Measurements from ENCODE around the gene CPXM2.

Gene CPXM2

GRCh38 chr10:123840714-123841113 is 50.9 kb downstream of the CPXM2 start:
- no peak for TF ChIP-seq MAX (IDR thresholded peaks at IDR 0.05)
- TF ChIP-seq RAD21 (IDR thresholded peaks at IDR 0.05; ENCODE audit: low read depth) = no peak
- TF ChIP-seq CEBPB (IDR thresholded peaks at IDR 0.05) = no peak

DNA sequence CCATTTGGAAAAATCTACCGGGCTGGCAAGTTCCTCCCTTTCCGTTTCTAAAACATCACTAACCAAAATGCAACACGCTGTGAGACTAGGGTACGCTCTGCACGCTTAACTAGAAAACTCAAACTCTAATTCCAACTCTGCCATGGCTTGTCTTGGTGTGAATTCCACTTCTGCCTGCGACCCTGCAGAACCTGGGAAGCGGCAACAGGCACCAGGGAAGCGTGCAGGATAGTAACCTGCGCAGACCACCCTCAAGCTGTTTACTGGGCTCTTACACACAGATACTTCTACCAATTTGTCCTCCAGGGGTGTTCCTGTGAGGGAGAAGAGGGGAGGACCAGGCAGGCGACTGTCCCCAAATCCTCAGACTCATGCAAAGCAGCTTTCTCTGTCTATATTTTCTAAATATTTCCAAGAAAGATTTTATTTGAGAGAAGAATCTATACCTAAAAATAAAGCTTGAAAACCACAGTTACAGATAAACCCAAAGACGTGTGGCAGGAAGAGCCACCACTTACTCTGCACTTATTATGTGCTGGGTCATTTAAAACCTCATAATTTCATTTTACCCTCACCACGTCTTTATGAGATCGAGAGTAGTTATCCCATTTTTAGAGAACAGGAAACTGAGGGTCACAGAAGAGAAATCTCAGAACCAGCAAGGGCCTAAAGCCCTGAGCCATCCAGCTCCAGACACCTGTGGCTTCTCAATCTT is 52.9 kb downstream of the CPXM2 start:
- TF ChIP-seq ZBTB7A (IDR thresholded peaks at IDR 0.05; ENCODE audit: low read depth) (no peak), NFIC (IDR thresholded peaks at IDR 0.05) (no peak), EGR1 (IDR thresholded peaks at IDR 0.05) (no peak), FOXM1 (IDR thresholded peaks at IDR 0.05; ENCODE audit: borderline replicate concordance, low read depth) (no peak), RAD21 (IDR thresholded peaks at IDR 0.05; ENCODE audit: low read depth) (no peak), CEBPB (IDR thresholded peaks at IDR 0.05) (no peak), CREB1 (IDR thresholded peaks at IDR 0.05; ENCODE audit: low read depth) (no peak), USF1 (IDR thresholded peaks at IDR 0.05) (no peak), TCF12 (IDR thresholded peaks at IDR 0.05; ENCODE audit: low read depth) (no peak)

- TF ChIP-seq TCF12 (IDR thresholded peaks at IDR 0.05; ENCODE audit: low read depth) (no peak), RAD21 (IDR thresholded peaks at IDR 0.05; ENCODE audit: low read depth) (no peak), NFIC (IDR thresholded peaks at IDR 0.05) (no peak), CEBPB (IDR thresholded peaks at IDR 0.05) (no peak), EGR1 (IDR thresholded peaks at IDR 0.05) (no peak), FOXM1 (IDR thresholded peaks at IDR 0.05; ENCODE audit: borderline replicate concordance, low read depth) (no peak), CREB1 (IDR thresholded peaks at IDR 0.05; ENCODE audit: low read depth) (no peak)
Measured at GRCh38 chr10:123837756-123838155, 53.9 kb downstream of the CPXM2 start.

- TF ChIP-seq NFIC (IDR thresholded peaks at IDR 0.05) = no peak
- no peak for TF ChIP-seq EP300 (IDR thresholded peaks at IDR 0.05; ENCODE audit: borderline replicate concordance)
- TF ChIP-seq, protein P1, sequence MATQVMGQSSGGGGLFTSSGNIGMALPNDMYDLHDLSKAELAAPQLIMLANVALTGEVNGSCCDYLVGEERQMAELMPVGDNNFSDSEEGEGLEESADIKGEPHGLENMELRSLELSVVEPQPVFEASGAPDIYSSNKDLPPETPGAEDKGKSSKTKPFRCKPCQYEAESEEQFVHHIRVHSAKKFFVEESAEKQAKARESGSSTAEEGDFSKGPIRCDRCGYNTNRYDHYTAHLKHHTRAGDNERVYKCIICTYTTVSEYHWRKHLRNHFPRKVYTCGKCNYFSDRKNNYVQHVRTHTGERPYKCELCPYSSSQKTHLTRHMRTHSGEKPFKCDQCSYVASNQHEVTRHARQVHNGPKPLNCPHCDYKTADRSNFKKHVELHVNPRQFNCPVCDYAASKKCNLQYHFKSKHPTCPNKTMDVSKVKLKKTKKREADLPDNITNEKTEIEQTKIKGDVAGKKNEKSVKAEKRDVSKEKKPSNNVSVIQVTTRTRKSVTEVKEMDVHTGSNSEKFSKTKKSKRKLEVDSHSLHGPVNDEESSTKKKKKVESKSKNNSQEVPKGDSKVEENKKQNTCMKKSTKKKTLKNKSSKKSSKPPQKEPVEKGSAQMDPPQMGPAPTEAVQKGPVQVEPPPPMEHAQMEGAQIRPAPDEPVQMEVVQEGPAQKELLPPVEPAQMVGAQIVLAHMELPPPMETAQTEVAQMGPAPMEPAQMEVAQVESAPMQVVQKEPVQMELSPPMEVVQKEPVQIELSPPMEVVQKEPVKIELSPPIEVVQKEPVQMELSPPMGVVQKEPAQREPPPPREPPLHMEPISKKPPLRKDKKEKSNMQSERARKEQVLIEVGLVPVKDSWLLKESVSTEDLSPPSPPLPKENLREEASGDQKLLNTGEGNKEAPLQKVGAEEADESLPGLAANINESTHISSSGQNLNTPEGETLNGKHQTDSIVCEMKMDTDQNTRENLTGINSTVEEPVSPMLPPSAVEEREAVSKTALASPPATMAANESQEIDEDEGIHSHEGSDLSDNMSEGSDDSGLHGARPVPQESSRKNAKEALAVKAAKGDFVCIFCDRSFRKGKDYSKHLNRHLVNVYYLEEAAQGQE (IDR thresholded peaks at IDR 0.05; ENCODE audit: low read depth) = no peak
- no peak for TF ChIP-seq ZBTB7A (IDR thresholded peaks at IDR 0.05; ENCODE audit: low read depth)
- TF ChIP-seq YY1 (IDR thresholded peaks at IDR 0.05; ENCODE audit: low read depth) = no peak
- TF ChIP-seq TCF12 (IDR thresholded peaks at IDR 0.05; ENCODE audit: low read depth) = no peak
Measured at GRCh38 chr10:123836418-123837145, 55.0 kb downstream of the CPXM2 start.

DNA sequence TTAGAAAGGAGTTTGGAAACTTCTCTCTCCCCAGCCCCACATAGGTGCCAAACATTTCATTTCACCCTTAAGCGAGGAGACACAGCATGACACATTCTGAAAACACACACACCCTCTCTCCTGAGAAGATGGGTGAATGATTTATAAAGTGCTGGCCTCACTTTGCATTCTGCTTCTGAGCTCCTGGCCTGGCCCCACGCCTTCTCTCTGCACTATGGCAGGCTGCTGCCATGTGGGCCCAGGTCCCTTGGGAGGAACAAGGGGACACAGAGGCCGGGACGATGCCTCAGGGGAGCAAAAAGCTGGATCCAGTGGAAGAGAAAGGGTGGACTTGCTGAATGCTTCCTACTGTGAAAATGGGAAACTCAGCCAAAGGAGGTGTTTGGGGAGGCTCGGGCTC is 56.0 kb downstream of the CPXM2 start:
- TF ChIP-seq CREB1 (IDR thresholded peaks at IDR 0.05; ENCODE audit: low read depth) = no peak
- no peak for TF ChIP-seq CEBPB (IDR thresholded peaks at IDR 0.05)
- no peak for TF ChIP-seq YY1 (IDR thresholded peaks at IDR 0.05; ENCODE audit: low read depth)
- no peak for TF ChIP-seq EP300 (IDR thresholded peaks at IDR 0.05; ENCODE audit: borderline replicate concordance)
- no peak for TF ChIP-seq TCF12 (IDR thresholded peaks at IDR 0.05; ENCODE audit: low read depth)
- TF ChIP-seq TAF1 (IDR thresholded peaks at IDR 0.05; ENCODE audit: low read depth) = no peak
- no peak for TF ChIP-seq RAD21 (IDR thresholded peaks at IDR 0.05; ENCODE audit: low read depth)
- TF ChIP-seq, protein P1 (IDR thresholded peaks at IDR 0.05; ENCODE audit: low read depth) = no peak
- TF ChIP-seq USF1 (IDR thresholded peaks at IDR 0.05) = no peak
- no peak for TF ChIP-seq NFIC (IDR thresholded peaks at IDR 0.05)

DNA sequence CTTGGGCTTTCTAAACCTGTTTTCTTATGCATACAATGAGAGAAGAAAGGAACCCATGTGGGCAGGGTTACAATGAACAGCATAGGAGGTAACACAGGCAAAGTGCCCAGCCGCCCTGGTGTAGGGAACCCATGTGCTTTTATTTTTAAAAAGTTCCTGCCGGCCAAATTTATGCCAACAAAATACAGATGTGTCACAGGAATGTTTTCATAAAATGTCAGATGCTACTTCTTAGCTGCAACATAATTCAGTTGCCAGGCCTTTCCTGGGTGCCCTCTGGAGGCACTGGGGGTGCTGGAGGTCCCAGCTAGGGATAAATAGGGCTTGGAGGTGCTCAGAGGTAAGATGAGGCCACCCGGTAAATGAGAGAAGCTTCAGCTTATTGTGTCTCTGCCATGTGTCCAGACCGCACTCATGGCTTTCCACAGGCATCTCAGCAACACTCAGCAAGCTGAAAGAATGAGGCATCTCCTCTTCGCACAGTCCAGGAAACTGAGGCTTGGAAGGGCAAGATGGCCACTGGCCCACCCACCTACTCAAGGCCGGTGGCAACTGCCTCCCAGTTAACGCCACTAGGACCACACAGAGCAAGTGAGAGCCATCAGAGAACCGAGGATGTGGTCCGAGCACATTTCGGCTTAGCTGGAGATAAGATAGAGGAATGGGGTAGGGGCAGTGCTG is 58.3 kb downstream of the CPXM2 start:
- TF ChIP-seq FOXM1 (IDR thresholded peaks at IDR 0.05; ENCODE audit: borderline replicate concordance, low read depth) = no peak
- no peak for TF ChIP-seq NFIC (IDR thresholded peaks at IDR 0.05)
- TF ChIP-seq, protein P1 (IDR thresholded peaks at IDR 0.05; ENCODE audit: low read depth) = no peak
- no peak for TF ChIP-seq CEBPB (IDR thresholded peaks at IDR 0.05)
- TF ChIP-seq EGR1 (IDR thresholded peaks at IDR 0.05) = no peak

All from Ishikawa (cell line).